ENCODE measurements around the gene NRSN2.

The NRSN2 gene

GRCh38 chr20:325045-325888 is 21.6 kb upstream of the NRSN2 start, which contains the start of gene SOX12:
Gene SOX12, plus strand, starts transcription at chr20:325552. Its CDS starts 373 bp downstream, at chr20:325925.
- TF ChIP-seq CTCF (IDR thresholded peaks at IDR 0.05; ENCODE audit: control insufficient read depth, insufficient read depth, low read depth, low read length, missing control alignments), result no peak
- H3K4me3 ChIP-seq (ENCODE audit: control insufficient read depth, low read depth, low read length), result peak within 1 kb of the TSS; percentile 64
- no peak for DNase-seq (ENCODE audit: low read depth)

- DNase-seq (ENCODE audit: low read depth), result no peak
- no peak for TF ChIP-seq CTCF (IDR thresholded peaks at IDR 0.05; ENCODE audit: control insufficient read depth, insufficient read depth, low read depth, low read length, missing control alignments)
Observed at GRCh38 chr20:325889-326644, 20.8 kb upstream of the NRSN2 start.

GRCh38 chr20:326645-327185 is 20.2 kb upstream of the NRSN2 start:
- no peak for TF ChIP-seq CTCF (IDR thresholded peaks at IDR 0.05; ENCODE audit: control insufficient read depth, insufficient read depth, low read depth, low read length, missing control alignments)
- no peak for DNase-seq (ENCODE audit: low read depth)

More at GRCh38 chr20:325889-326644, 20.8 kb upstream of the NRSN2 start:
- H3K4me3 ChIP-seq (ENCODE audit: control insufficient read depth, low read depth, low read length), result peak overlapping the region; percentile 64

GRCh38 chr20:327186-328026 is 19.5 kb upstream of the NRSN2 start:
- no peak for DNase-seq (ENCODE audit: low read depth)
- H3K4me3 ChIP-seq (ENCODE audit: control insufficient read depth, low read depth, low read length), result peak overlapping the region; percentile 64
- TF ChIP-seq CTCF (IDR thresholded peaks at IDR 0.05; ENCODE audit: control insufficient read depth, insufficient read depth, low read depth, low read length, missing control alignments), result no peak

More at GRCh38 chr20:326645-327185, 20.2 kb upstream of the NRSN2 start:
- H3K4me3 ChIP-seq (ENCODE audit: control insufficient read depth, low read depth, low read length), result peak overlapping the region; percentile 64

- DNase-seq (ENCODE audit: low read depth), result no peak
- TF ChIP-seq CTCF (IDR thresholded peaks at IDR 0.05; ENCODE audit: control insufficient read depth, insufficient read depth, low read depth, low read length, missing control alignments), result no peak
- H3K4me3 ChIP-seq (ENCODE audit: control insufficient read depth, low read depth, low read length), result peak overlapping the region; percentile 64
Observed at GRCh38 chr20:328027-328974, 18.6 kb upstream of the NRSN2 start.

All from AG09309 (cell line).